MG63 (cell line): ENCODE results near the gene CCL4. TPM values are rescaled to one million over a fixed set of nuclear protein-coding genes. Genes with fewer than 3 reads are reported as not detected.
"Not testable (repeated sequence)": the region's sequence is repeated elsewhere in the genome, so short reads cannot be mapped to it uniquely, and the experiment has no call there.

Source experiments
- DNase-seq: peaks from one replicate; pipeline ENCODE4 v3.0.0-alpha.2; 2020
- H3K27me3 ChIP-seq: fragments of 250-450 bp; sonication (Bioruptor Pico); 2 replicates; pipeline ENCODE4 v1.5.1; 2020; ENCODE audit warnings: mild to moderate bottlenecking, moderate library complexity
- H3K36me3 ChIP-seq: fragments of 250-450 bp; sonication (Bioruptor Pico); 2 replicates; pipeline ENCODE4 v1.5.1; 2020; ENCODE audit warnings: mild to moderate bottlenecking, moderate library complexity
- H3K4me3 ChIP-seq: fragments of 250-450 bp; sonication (Bioruptor Pico); 2 replicates; pipeline ENCODE4 v1.5.1; 2020; ENCODE audit warnings: mild to moderate bottlenecking, moderate library complexity
- H3K9me3 ChIP-seq: fragments of 250-450 bp; sonication (Bioruptor Pico); 2 replicates; pipeline ENCODE4 v1.5.1; 2020; ENCODE audit warnings: mild to moderate bottlenecking, moderate library complexity
- total RNA-seq: library from RNA; depleted of rRNA; stranded (reverse); fragments of >200 nt; shearing (Covaris generic); gene quantifications from 2 replicates; pipeline ENCODE4 v1.2.3, GENCODE V29; 2014; ENCODE audit warnings: low replicate concordance

The CCL4 gene
- total RNA-seq, 1 experiment from 2014 or later: not detected

- not testable (repeated sequence) for DNase-seq, H3K27me3 ChIP-seq, H3K4me3 ChIP-seq, H3K9me3 ChIP-seq, H3K36me3 ChIP-seq
These were observed 21.0 kb upstream of the CCL4 start for GRCh38 chr17:36082482-36083120.

GRCh38 chr17:36083691-36084090 is 19.9 kb upstream of the CCL4 start:
- H3K9me3 ChIP-seq, H3K4me3 ChIP-seq, H3K36me3 ChIP-seq, H3K27me3 ChIP-seq, DNase-seq: not testable (repeated sequence)

- DNase-seq: no peak
- Histone ChIP-seq H3K9me3 (no peaks in the 10 kb centered on the region), H3K27me3 (no peaks in the 10 kb centered on the region), H3K4me3 (no peak overlapping the region), H3K36me3 (no peaks in the 10 kb centered on the region)
These were observed 17.9 kb upstream of the CCL4 start for GRCh38 chr17:36085765-36086164.

- H3K36me3 ChIP-seq: no peaks in the 10 kb centered on the region
- DNase-seq: no peak
- H3K27me3 ChIP-seq: no peaks in the 10 kb centered on the region
- H3K9me3 ChIP-seq: no peaks in the 10 kb centered on the region
- no peak overlapping the region for H3K4me3 ChIP-seq
These were observed 16.8 kb upstream of the CCL4 start for GRCh38 chr17:36086791-36087190.

- not testable (repeated sequence) for H3K9me3 ChIP-seq, H3K27me3 ChIP-seq, DNase-seq, H3K4me3 ChIP-seq, H3K36me3 ChIP-seq
These were observed 16.2 kb upstream of the CCL4 start for GRCh38 chr17:36087471-36087870.

GRCh38 chr17:36087897-36088572 is 15.6 kb upstream of the CCL4 start:
- not testable (repeated sequence) for H3K9me3 ChIP-seq, DNase-seq, H3K4me3 ChIP-seq, H3K27me3 ChIP-seq, H3K36me3 ChIP-seq

- no peaks in the 10 kb centered on the region for H3K27me3 ChIP-seq
- H3K9me3 ChIP-seq: no peaks in the 10 kb centered on the region
- DNase-seq: no peak
- no peaks in the 10 kb centered on the region for H3K36me3 ChIP-seq
- no peak overlapping the region for H3K4me3 ChIP-seq
These were observed 14.8 kb upstream of the CCL4 start for GRCh38 chr17:36088670-36089338.

GRCh38 chr17:36089339-36089865 is 14.2 kb upstream of the CCL4 start:
- Histone ChIP-seq H3K9me3 (no peaks in the 10 kb centered on the region), H3K36me3 (no peaks in the 10 kb centered on the region), H3K4me3 (no peak overlapping the region), H3K27me3 (no peaks in the 10 kb centered on the region)
- DNase-seq: no peak

GRCh38 chr17:36089888-36090836 is 13.5 kb upstream of the CCL4 start, which contains the start of gene CCL3:
CCL3 (minus strand) TSS chr17:36090143; CDS start chr17:36090058, 85 bp downstream.
- no peak within 1 kb of the TSS for H3K4me3 ChIP-seq
- H3K9me3 ChIP-seq: no peaks in the 10 kb centered on the region
- H3K27me3 ChIP-seq: no peaks in the 10 kb centered on the region
- no peak for DNase-seq
- H3K36me3 ChIP-seq: no peaks in the 10 kb centered on the region

- no peak for DNase-seq
- H3K36me3 ChIP-seq: no peaks in the 10 kb centered on the region
- no peak overlapping the region for H3K4me3 ChIP-seq
- no peaks in the 10 kb centered on the region for H3K27me3 ChIP-seq
- H3K9me3 ChIP-seq: no peaks in the 10 kb centered on the region
These were observed 11.4 kb upstream of the CCL4 start for GRCh38 chr17:36092230-36092629.

- DNase-seq, H3K9me3 ChIP-seq, H3K36me3 ChIP-seq, H3K4me3 ChIP-seq, H3K27me3 ChIP-seq: not testable (repeated sequence)
These were observed 10.9 kb upstream of the CCL4 start for GRCh38 chr17:36092715-36093114.

- no peak overlapping the region for H3K4me3 ChIP-seq
- no peaks in the 10 kb centered on the region for H3K9me3 ChIP-seq
- H3K36me3 ChIP-seq: no peaks in the 10 kb centered on the region
- DNase-seq: no peak
- no peaks in the 10 kb centered on the region for H3K27me3 ChIP-seq
These were observed 9.4 kb upstream of the CCL4 start for GRCh38 chr17:36094232-36094631.

GRCh38 chr17:36094746-36095145 is 8.9 kb upstream of the CCL4 start:
- no peaks in the 10 kb centered on the region for H3K9me3 ChIP-seq
- no peak overlapping the region for H3K4me3 ChIP-seq
- no peaks in the 10 kb centered on the region for H3K36me3 ChIP-seq
- no peaks in the 10 kb centered on the region; the same call in 1 of the 2 replicates for H3K27me3 ChIP-seq
- no peak for DNase-seq

GRCh38 chr17:36095992-36096391 is 7.6 kb upstream of the CCL4 start:
- DNase-seq: no peak
- H3K27me3 ChIP-seq: no peaks in the 10 kb centered on the region; the same call in 1 of the 2 replicates
- no peaks in the 10 kb centered on the region for H3K36me3 ChIP-seq
- H3K9me3 ChIP-seq: no peaks in the 10 kb centered on the region
- no peak overlapping the region for H3K4me3 ChIP-seq

GRCh38 chr17:36099004-36099403 is 4.6 kb upstream of the CCL4 start:
- not testable (repeated sequence) for H3K36me3 ChIP-seq, H3K27me3 ChIP-seq, H3K4me3 ChIP-seq, H3K9me3 ChIP-seq, DNase-seq

GRCh38 chr17:36104246-36104645 is 619 bp downstream of the CCL4 start:
- H3K4me3 ChIP-seq, H3K9me3 ChIP-seq, H3K36me3 ChIP-seq, H3K27me3 ChIP-seq, DNase-seq: not testable (repeated sequence)
